Kidney epithelial cell (primary cell): ENCODE results near the gene SOX11. TPM values are rescaled to one million over a fixed set of nuclear protein-coding genes. Genes with fewer than 3 reads are reported as not detected.
"Not testable (repeated sequence)": the region's sequence is repeated elsewhere in the genome, so short reads cannot be mapped to it uniquely, and the experiment has no call there.

ENCODE experiments used
- DNase-seq: peaks from one replicate; pipeline ENCODE4 v3.0.0-alpha.2; 2010; ENCODE audit warnings: low read depth
- H3K27me3 ChIP-seq: 2 replicates; pipeline ENCODE4 v1.6.0; 2011; ENCODE audit warnings: low read length; ENCODE audit not compliant: control insufficient read depth, insufficient read depth
- H3K36me3 ChIP-seq: 2 replicates; pipeline ENCODE4 v1.5.1; 2011; ENCODE audit warnings: low read length; ENCODE audit not compliant: control insufficient read depth, insufficient read depth
- H3K4me3 ChIP-seq: 2 replicates; pipeline ENCODE4 v1.5.1; 2011; ENCODE audit warnings: low read depth, mild to moderate bottlenecking, control low read depth, low read length
- CTCF ChIP-seq: IDR thresholded peaks from 2 replicates; pipeline ENCODE4 v1.5.1; 2011; ENCODE audit warnings: mild to moderate bottlenecking, moderate library complexity, low read length, control low read depth, inconsistent platforms; ENCODE audit not compliant: insufficient read depth, poor library complexity, severe bottlenecking
- total RNA-seq: library from RNA; depleted of rRNA; stranded (reverse); fragments of >200 nt; gene quantifications from 2 replicates; pipeline ENCODE4 v1.2.3, GENCODE V29; 2015

SOX11 gene
- total RNA-seq, 1 donor from 2014 or later: 81.7 TPM

GRCh38 chr2:5665066-5665465 lies 27.1 kb upstream of the SOX11 start:
- Histone ChIP-seq H3K27me3 (no peaks in the 10 kb centered on the region), H3K4me3 (no peak overlapping the region), H3K36me3 (no peaks in the 10 kb centered on the region)
- no peak for DNase-seq
- TF ChIP-seq CTCF: no peak

DNA sequence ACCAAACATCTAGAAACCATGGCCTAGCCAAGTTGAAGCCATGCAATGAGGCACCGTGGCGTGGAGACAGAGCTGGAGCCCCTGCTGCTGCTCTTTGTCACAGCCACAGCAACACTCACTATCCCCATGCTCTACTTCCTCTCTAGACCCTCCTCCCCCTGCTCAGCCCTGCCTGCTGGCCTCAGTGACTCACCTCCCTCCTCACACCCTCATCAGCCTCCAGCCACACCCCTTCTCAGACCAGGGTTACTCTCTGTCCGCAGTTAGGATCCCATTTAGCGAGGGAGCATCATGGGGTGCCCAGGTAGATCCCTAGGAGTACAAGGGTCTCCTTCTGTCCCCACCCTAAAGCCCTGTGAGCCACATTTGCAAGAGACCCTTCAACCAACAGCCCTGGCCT lies 25.4 kb upstream of the SOX11 start:
- Histone ChIP-seq H3K36me3 (no peaks in the 10 kb centered on the region), H3K4me3 (no peak overlapping the region), H3K27me3 (no peaks in the 10 kb centered on the region)
- no peak for TF ChIP-seq CTCF
- no peak for DNase-seq

DNA sequence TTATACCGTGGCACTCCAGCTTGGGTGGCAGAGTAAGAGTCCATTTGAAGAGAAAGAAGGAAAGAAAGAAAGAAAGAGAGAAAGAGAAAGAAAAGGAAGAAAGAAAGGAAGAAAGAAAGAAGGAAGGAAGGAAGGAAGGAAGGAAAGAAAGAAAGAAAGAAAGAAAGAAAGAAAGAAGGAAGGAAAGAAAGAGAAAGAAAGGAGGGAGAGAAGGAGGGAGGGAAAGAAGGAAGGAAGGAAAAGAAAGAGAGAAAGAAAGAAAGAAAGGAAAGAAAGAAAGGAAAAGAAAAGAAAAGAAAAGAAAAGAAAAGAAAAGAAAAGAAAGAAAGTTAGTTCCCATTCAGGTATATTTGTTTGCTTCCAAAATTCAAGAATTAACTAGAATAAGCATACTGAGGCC lies 24.5 kb upstream of the SOX11 start:
- H3K27me3 ChIP-seq, H3K4me3 ChIP-seq, H3K36me3 ChIP-seq, DNase-seq: not testable (repeated sequence)

DNA sequence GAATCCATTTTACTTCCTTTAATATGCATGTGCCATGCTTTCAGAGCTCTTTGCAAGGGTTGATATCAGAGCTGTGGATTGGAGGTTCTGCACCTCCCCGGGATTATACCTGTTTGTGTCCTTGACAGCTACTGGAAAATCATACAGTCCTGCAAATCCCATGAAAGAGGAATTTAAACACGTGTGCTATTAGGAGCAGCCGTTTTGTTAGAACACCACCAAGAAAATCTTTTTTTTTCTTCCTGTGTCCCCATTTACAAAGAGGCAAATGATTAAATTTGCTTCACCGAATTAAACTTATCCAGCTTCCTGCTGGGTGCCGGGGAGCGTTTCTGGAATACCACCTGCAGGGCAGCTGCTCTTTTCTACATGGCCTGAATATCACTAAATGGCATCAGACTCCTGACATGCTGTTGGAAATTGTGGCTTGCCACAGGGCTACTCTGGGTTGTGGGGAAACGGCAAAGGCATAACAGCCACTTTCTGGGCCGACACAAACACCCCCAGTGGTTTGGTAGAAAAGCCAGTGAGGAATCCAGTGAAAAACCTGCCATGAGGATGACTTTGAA lies 23.4 kb upstream of the SOX11 start:
- Histone ChIP-seq H3K4me3 (no peak overlapping the region), H3K27me3 (peaks cover 6% of the 10 kb centered on the region), H3K36me3 (no peaks in the 10 kb centered on the region)
- no peak for DNase-seq
- no peak for TF ChIP-seq CTCF

DNA sequence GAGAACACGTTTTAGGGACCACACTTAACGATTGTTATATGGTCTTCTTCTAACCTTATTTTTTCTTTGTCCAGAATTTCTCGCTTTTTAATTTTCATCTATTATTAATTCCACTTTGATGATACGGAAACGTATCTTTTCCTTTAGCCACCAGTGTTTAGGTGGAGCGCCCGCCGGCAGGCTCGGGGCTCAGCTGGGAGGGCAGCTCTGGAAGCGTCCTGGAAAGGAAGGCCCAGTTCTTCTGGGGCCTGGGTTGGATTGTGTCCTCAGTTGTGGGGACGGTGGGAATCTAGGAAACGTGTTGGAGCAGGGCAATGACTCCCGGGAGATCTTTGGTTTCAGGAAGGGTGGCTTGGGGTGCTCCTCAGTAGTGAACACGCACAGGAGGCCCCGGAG lies 19.4 kb upstream of the SOX11 start:
- TF ChIP-seq CTCF: no peak
- no peak for DNase-seq
- Histone ChIP-seq H3K36me3 (no peaks in the 10 kb centered on the region), H3K27me3 (peaks cover 6% of the 10 kb centered on the region), H3K4me3 (no peak overlapping the region)

- Histone ChIP-seq H3K4me3 (peak overlapping the region; percentile 37), H3K36me3 (no peaks in the 10 kb centered on the region), H3K27me3 (peaks cover 6% of the 10 kb centered on the region)
- DNase-seq: no peak
- no peak for TF ChIP-seq CTCF
Measured at GRCh38 chr2:5673145-5674025, 18.8 kb upstream of the SOX11 start.
